Esophagus squamous epithelium (tissue), 4 donors: ENCODE results near the gene CNOT6L.

Experiments
- CTCF ChIP-seq, 6 experiments: fragments of 450-650 bp in 4 of 6; fragments of 200-600 bp in 2 of 6; sonication (generic) in 2 of 6; IDR thresholded peaks; one replicate each; pipeline ENCODE4 v1.5.1; 2016 to 2019; ENCODE audit warnings: antibody characterized with exemption in 6 of 6, mild to moderate bottlenecking in 4 of 6, moderate library complexity in 4 of 6
- POLR2A ChIP-seq, 4 donors: fragments of 450-650 bp; IDR thresholded peaks; one replicate each; pipeline ENCODE4 v1.6.1; 2017; ENCODE audit warnings: antibody characterized with exemption in 4 of 4, mild to moderate bottlenecking in 4 of 4, moderate library complexity in 3 of 4

GRCh38 chr4:77845400-77845799, 26.2 kb upstream of the CNOT6L start:
- TF ChIP-seq CTCF (IDR thresholded peaks at IDR 0.05) (no peak), POLR2A (IDR thresholded peaks at IDR 0.05) (no peak)
